ENCODE measurements around the gene CMSS1.

The CMSS1 gene

DNA sequence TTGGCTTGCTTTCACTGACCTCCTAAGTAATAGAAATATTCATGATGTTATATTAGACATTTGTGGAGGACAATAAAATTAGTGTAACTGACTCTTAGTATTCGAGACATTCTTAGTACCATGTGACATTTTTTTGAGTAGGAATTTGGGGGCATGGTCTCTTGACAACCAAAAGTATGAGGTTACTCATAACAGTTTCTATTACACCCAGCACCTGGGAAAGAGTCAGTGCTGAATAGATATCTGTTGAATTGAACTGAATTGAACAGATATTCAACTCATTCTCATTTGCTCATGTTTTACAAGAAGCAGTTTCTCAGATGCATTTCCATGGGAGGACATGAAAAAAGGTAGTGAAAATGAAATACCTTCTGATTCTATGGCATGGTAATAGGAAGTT is 84.4 kb downstream of the CMSS1 start:
- H4K20me1 ChIP-seq (ENCODE audit: insufficient read depth, low read length, poor library complexity, severe bottlenecking): no peaks in the 10 kb centered on the region
- no peaks in the 10 kb centered on the region for H3K79me2 ChIP-seq (ENCODE audit: insufficient read depth, low read length)
- no peaks in the 10 kb centered on the region for H3K27me3 ChIP-seq (ENCODE audit: insufficient read depth, low read length, poor library complexity, severe bottlenecking)
- no peak overlapping the region for H2AFZ ChIP-seq (ENCODE audit: low read length)
- H3F3A ChIP-seq (ENCODE audit: low read depth): no peaks in the 10 kb centered on the region
- H3K36me3 ChIP-seq (ENCODE audit: insufficient read depth, low read length): no peaks in the 10 kb centered on the region
- no peak overlapping the region for H3K9ac ChIP-seq (ENCODE audit: low read depth, low read length, poor library complexity, severe bottlenecking)
- H3K4me1 ChIP-seq (ENCODE audit: insufficient read depth, low read length, poor library complexity, severe bottlenecking): no peaks in the 10 kb centered on the region
- H3K9me3 ChIP-seq (ENCODE audit: insufficient read depth, low read depth, low read length): no peaks in the 10 kb centered on the region
- TF ChIP-seq EZH2phosphoT487 (IDR thresholded peaks at IDR 0.05; ENCODE audit: borderline replicate concordance): no peak
- TF ChIP-seq, protein P1, sequence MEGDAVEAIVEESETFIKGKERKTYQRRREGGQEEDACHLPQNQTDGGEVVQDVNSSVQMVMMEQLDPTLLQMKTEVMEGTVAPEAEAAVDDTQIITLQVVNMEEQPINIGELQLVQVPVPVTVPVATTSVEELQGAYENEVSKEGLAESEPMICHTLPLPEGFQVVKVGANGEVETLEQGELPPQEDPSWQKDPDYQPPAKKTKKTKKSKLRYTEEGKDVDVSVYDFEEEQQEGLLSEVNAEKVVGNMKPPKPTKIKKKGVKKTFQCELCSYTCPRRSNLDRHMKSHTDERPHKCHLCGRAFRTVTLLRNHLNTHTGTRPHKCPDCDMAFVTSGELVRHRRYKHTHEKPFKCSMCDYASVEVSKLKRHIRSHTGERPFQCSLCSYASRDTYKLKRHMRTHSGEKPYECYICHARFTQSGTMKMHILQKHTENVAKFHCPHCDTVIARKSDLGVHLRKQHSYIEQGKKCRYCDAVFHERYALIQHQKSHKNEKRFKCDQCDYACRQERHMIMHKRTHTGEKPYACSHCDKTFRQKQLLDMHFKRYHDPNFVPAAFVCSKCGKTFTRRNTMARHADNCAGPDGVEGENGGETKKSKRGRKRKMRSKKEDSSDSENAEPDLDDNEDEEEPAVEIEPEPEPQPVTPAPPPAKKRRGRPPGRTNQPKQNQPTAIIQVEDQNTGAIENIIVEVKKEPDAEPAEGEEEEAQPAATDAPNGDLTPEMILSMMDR (conservative IDR thresholded peaks at IDR 0.05; ENCODE audit: low read length): no peak
- no peak overlapping the region for H3K4me3 ChIP-seq (ENCODE audit: low read length, poor library complexity, severe bottlenecking)
- no peak overlapping the region for H3K4me2 ChIP-seq (ENCODE audit: low read depth, low read length, poor library complexity, severe bottlenecking)
- H3K9me2 ChIP-seq (replicated peaks; ENCODE audit: low read depth, low read length): no peaks in the 10 kb centered on the region

GRCh38 chr3:99903869-99904268 is 86.2 kb downstream of the CMSS1 start:
- Histone ChIP-seq H3K27me3 (ENCODE audit: insufficient read depth, low read length, poor library complexity, severe bottlenecking) (no peaks in the 10 kb centered on the region), H3F3A (ENCODE audit: low read depth) (no peaks in the 10 kb centered on the region), H3K9me3 (ENCODE audit: insufficient read depth, low read depth, low read length) (no peaks in the 10 kb centered on the region), H3K9ac (ENCODE audit: low read depth, low read length, poor library complexity, severe bottlenecking) (no peak overlapping the region), H3K79me2 (ENCODE audit: insufficient read depth, low read length) (no peaks in the 10 kb centered on the region), H4K20me1 (ENCODE audit: insufficient read depth, low read length, poor library complexity, severe bottlenecking) (no peaks in the 10 kb centered on the region), H3K9me2 (replicated peaks; ENCODE audit: low read depth, low read length) (no peaks in the 10 kb centered on the region), H3K4me2 (ENCODE audit: low read depth, low read length, poor library complexity, severe bottlenecking) (no peak overlapping the region), H3K4me3 (ENCODE audit: low read length, poor library complexity, severe bottlenecking) (no peak overlapping the region), H3K36me3 (ENCODE audit: insufficient read depth, low read length) (no peaks in the 10 kb centered on the region), H3K4me1 (ENCODE audit: insufficient read depth, low read length, poor library complexity, severe bottlenecking) (no peaks in the 10 kb centered on the region), H2AFZ (ENCODE audit: low read length) (no peak overlapping the region)
- no peak for TF ChIP-seq EZH2phosphoT487 (IDR thresholded peaks at IDR 0.05; ENCODE audit: borderline replicate concordance)
- TF ChIP-seq, protein P1 (conservative IDR thresholded peaks at IDR 0.05; ENCODE audit: low read length): no peak

- no peak overlapping the region for H3K9ac ChIP-seq (ENCODE audit: low read depth, low read length, poor library complexity, severe bottlenecking)
- H3F3A ChIP-seq (ENCODE audit: low read depth): no peaks in the 10 kb centered on the region
- H3K4me1 ChIP-seq (ENCODE audit: insufficient read depth, low read length, poor library complexity, severe bottlenecking): no peaks in the 10 kb centered on the region
- no peaks in the 10 kb centered on the region for H3K9me2 ChIP-seq (replicated peaks; ENCODE audit: low read depth, low read length)
- no peak for TF ChIP-seq EZH2phosphoT487 (IDR thresholded peaks at IDR 0.05; ENCODE audit: borderline replicate concordance)
- H3K9me3 ChIP-seq (ENCODE audit: insufficient read depth, low read depth, low read length): no peaks in the 10 kb centered on the region
- H2AFZ ChIP-seq (ENCODE audit: low read length): no peak overlapping the region
- no peaks in the 10 kb centered on the region for H3K79me2 ChIP-seq (ENCODE audit: insufficient read depth, low read length)
- H3K36me3 ChIP-seq (ENCODE audit: insufficient read depth, low read length): no peaks in the 10 kb centered on the region
- no peaks in the 10 kb centered on the region for H3K27me3 ChIP-seq (ENCODE audit: insufficient read depth, low read length, poor library complexity, severe bottlenecking)
- H4K20me1 ChIP-seq (ENCODE audit: insufficient read depth, low read length, poor library complexity, severe bottlenecking): no peaks in the 10 kb centered on the region
- no peak overlapping the region for H3K4me3 ChIP-seq (ENCODE audit: low read length, poor library complexity, severe bottlenecking)
- H3K4me2 ChIP-seq (ENCODE audit: low read depth, low read length, poor library complexity, severe bottlenecking): no peak overlapping the region
Observed at GRCh38 chr3:99907959-99908544, 90.4 kb downstream of the CMSS1 start.

All from Loucy (cell line).